Fibroblast of skin of left biceps (primary cell): ENCODE measurements around the gene EMC9.

Experiments used
- DNase-seq, 2 experiments: peaks; one replicate each; pipeline ENCODE4 v3.0.0-alpha.2; 2013; ENCODE audit warnings: low read depth in 2 of 2

Gene EMC9

DNA sequence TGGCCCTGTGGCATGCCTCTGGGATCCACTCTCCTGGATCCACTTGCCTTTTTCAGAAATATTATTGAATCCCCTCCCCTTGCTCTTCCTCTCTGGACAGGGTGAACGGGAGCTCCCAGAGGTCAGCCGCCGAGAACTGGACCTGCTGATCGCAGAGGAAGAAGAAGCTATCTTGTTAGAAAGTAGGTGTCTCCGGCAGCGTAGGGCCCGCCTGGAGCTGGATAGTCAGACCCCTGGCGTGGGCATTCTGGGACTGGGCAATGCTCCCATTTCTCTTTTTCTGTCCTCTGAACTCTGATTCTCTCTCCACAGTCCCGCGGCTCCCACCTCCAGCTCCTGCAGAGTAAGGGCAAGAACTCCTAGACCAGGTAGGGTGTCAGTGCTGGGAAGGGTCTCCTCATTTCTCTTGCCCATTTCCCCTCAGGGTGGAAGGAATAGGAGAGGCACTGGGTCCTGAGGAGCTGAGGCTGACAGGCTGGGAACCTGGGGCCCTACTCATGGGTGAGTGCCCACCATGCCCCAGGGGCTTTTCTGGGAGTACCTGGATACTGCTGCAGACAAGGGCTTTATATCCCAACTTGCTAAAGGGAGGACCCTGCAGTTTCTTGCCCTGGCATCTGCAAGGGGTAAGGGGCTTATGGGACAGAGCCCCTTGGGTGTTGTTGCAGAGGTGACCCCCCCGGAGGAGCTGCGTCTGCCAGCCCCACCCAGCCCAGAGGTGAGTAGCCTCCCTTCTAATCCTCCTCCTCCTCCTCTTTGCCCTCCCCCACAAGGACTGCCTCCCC is 35.8 kb upstream of the EMC9 start:
- no peak for DNase-seq

DNA sequence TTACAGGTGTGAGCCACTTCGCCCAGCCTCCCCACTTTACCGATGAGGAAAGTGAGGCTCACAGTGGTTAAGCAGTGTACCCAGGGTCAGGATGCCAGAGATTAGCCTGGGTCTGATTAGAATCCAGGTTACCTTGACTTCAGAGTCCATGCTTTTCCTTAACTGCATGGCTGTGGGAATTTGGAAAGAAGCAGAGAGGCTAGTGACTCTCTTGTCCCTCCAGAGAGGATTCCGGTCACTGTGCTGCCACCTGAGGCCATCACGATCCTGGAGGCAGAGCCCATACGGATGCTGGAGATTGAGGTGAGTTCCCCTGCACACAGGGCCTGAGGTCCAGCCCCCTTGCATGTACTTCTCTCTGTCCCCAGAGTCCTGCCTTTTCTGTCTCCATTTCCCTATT is 35.2 kb upstream of the EMC9 start:
- no peak for DNase-seq

DNA sequence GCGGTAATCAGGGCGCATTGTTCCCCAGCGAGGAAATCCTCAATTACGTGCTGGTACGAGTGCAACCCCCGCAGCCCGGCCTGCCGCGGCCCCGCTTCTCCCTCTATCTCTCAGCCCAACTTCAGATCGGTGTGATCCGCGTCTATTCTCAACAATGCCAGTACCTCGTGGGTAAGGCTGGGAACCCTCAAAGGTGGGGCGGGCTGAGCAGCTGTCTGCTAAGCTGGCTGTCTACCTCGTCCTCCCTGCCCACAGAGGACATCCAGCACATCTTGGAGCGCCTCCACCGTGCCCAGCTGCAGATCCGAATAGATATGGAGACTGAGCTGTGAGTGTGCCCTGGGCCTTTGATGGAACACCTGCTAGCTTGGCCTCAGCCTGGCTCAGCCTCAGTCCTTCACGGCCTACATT is 31.5 kb upstream of the EMC9 start:
- no peak for DNase-seq

DNA sequence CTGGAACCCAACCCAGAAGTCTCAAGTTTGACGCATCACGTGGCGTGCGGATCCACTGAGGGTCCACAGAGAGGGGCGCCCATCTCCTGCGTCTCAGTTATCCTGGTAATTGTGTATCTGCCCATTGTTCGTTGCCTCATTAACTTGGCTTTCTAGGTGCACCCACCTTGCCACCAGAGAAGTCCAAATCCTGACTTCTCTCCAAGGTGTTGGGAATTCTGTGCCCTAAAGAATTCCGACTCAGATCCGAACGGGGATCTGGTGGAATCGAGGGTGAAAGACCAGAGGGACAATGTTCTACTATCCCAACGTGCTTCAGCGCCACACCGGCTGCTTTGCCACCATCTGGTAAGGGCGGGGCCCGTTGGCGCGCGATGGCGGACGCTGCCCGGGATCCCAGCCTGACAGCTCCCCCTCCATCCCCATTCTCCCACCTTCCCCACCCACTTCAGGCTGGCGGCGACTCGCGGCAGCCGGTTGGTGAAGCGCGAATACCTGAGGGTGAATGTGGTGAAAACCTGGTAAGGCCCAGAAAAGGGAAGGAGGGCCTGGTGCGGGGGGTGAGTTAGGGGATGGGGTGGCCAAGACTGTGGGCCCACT is 31.0 kb upstream of the EMC9 start:
- DNase-seq: no peak

- DNase-seq: peak; percentile 47 to 53
These were observed 30.2 kb upstream of the EMC9 start, which contains the start of gene REC8 for GRCh38 chr14:24171422-24172260. Gene REC8, plus strand, starts transcription at chr14:24172080. Its CDS starts 473 bp downstream, at chr14:24172553.

DNA sequence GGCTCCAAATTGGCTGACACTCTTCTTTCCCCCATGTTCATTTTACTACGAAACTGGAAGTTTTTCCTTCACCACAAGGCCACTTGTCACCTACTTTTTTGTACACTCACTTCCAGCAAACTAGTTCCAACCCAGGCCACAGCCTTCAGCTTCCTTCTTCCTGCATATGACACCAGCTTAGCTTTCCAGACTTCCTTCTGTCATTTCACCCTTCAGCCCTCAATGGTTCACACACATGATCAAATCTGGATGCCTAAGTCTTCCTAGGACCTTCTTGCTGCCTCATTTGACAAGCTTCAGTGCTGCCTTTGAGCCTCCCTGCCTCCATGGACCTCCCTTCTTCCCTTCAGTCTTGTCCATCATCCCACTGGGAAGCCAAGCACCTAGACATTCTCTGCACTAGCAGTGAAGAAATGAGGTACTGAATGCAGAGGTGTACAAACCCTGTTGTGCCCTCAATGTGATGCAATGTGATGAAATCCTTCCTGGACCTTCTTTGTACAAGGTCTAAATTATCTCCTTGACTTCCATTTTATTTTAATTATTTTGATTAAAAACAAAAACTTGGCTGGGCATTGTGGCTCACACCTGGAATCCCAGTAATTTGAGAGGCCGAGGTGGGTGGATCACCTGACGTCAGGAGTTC is 26.2 kb upstream of the EMC9 start:
- DNase-seq: no peak

DNA sequence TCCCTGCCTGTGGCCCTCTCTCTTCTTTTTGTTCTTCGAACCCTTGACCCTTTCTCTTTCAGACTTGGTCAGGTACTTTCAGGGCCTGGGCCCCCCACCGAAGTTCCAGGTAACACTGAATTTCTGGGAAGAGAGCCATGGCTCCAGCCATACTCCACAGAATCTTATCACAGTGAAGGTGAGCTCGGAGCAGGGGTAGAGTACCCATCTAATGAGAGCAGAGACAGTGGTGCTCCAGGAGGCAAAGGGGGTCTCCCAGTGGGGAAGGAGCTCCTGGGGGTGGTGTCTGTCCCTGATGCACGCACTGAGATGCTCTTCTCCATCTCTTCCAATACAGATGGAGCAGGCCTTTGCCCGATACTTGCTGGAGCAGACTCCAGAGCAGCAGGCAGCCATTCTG is 24.4 kb upstream of the EMC9 start:
- no peak for DNase-seq

DNA sequence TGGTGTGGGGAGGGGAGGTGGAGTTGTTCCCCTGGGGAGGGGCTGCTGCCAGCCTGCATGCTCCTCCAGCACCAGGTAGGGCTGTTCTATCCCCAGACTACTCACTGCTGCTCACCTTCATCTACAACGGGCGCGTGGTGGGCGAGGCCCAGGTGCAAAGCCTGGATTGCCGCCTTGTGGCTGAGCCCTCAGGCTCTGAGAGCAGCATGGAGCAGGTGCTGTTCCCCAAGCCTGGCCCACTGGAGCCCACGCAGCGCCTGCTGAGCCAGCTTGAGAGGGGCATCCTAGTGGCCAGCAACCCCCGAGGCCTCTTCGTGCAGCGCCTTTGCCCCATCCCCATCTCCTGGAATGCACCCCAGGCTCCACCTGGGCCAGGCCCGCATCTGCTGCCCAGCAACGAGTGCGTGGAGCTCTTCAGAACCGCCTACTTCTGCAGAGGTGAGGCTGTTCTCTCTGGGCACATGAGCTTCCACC is 23.2 kb upstream of the EMC9 start:
- DNase-seq: no peak

DNA sequence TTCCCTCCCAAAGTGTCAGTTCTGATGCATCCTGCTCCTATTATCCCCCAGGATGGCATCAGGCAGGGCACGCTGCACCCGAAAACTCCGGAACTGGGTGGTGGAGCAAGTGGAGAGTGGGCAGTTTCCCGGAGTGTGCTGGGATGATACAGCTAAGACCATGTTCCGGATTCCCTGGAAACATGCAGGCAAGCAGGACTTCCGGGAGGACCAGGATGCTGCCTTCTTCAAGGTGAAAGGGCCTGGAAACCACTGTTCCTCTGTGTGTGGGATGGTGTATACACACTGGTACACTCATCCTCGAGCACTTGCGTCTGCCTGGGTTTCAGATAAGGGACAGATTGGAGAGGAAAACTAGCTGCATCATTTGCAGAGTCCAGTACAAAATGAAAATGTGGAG is 20.7 kb upstream of the EMC9 start:
- no peak for DNase-seq

- peak; percentile 84 to 86 for DNase-seq
These were observed 19.7 kb upstream of the EMC9 start, which contains the start of gene IRF9 for GRCh38 chr14:24160850-24161804. Gene IRF9, plus strand, starts transcription at chr14:24161265. Its CDS starts 880 bp downstream, at chr14:24162145.

DNA sequence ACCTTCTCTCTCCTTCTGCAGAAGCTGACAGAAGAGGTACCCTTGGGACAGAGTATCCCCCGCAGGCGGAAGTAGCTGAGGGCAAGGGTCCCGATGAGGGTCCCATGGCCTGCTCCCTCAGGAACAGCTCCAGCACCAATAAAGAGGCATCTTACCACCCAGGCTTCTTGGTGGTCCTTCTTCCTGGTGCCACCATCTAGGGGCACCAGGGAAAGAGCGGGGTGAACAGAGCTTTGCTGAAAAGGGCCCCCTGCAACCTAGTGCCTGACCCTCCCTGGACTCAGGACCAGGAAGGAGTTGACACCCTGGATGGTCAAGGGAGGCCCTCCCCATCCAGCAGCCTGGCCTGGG is 19.1 kb upstream of the EMC9 start:
- no peak for DNase-seq

DNA sequence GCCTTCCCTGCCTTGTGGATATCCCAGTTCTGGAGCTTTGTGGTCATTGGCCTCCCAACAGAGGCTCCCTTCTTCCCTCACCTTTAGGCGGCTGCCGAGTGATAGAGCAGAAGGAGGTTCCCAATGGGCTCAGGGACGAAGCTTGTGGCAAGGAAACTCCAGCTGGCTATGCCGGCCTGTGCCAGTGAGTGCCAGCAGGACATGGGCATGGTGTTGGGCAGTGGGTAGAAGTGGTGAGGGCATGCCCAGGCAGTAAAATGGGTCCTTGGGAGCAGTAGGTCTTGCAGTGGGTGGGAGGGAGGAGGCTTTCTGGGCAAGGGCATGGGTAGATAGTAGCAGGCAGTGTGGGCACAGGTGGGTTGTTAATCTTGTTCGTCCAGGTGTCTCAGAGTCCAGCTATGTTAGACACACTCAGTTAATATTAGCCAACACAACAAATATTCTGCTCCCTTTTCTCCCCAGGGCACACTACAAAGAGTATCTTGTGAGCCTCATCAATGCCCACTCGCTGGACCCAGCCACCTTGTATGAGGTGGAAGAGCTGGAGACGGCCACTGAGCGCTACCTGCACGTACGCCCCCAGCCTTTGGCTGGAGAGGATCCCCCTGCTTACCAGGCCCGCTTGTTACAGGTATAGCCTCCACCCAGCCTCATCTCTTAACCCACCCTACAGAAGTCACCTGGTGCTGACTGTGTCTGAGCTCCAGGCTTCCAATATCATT is 18.5 kb upstream of the EMC9 start:
- DNase-seq: no peak

DNA sequence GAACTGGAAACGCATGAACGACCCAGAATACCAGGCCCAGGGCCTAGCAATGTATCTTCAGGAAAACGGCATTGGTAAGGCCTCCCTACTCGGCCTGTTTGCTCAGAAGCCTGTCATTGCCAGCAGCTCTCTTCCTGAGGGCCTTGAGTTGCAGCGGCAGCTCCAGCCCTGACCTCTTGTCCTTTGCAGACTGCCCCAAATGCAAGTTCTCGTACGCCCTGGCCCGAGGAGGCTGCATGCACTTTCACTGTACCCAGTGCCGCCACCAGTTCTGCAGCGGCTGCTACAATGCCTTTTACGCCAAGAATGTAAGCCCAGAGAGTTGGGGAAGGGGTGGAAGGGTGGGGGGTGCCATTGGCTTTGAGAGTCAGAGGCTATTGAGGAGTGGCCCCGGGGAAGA is 15.9 kb upstream of the EMC9 start:
- no peak for DNase-seq

- no peak for DNase-seq
These were observed 15.4 kb upstream of the EMC9 start for GRCh38 chr14:24156840-24157239.

DNA sequence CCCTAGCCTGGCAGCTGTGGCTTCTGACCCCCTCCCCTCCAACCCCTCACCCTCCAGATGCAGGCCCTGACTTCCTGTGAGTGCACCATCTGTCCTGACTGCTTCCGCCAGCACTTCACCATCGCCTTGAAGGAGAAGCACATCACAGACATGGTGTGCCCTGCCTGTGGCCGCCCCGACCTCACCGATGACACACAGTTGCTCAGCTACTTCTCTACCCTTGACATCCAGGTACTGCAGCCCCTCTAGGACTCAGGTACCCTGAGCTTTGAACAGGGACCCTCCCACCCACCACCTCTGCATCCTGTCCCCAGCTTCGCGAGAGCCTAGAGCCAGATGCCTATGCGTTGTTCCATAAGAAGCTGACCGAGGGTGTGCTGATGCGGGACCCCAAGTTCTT is 13.7 kb upstream of the EMC9 start:
- DNase-seq: no peak

- DNase-seq: no peak
These were observed 10.2 kb upstream of the EMC9 start for GRCh38 chr14:24151404-24152080.

- DNase-seq: no peak
These were observed 9.6 kb upstream of the EMC9 start for GRCh38 chr14:24150993-24151392.

GRCh38 chr14:24150567-24150966 is 9.2 kb upstream of the EMC9 start:
- no peak for DNase-seq

DNA sequence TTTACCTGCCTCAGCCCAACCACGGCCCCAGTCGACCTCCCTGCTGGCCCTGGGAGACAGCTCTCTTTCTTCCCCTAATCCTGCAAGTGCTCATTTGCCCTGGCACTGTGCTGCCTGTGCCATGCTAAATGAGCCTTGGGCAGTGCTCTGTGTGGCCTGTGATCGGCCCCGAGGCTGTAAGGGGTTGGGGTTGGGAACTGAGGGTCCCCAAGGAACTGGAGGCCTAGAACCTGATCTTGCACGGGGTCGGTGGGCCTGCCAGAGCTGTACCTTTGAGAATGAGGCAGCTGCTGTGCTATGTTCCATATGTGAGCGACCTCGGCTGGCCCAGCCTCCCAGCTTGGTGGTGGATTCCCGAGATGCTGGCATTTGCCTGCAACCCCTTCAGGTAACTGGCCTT is 8.7 kb upstream of the EMC9 start:
- no peak for DNase-seq
